GM19397 (cell line): ENCODE measurements around the gene NECTIN2.
A peak's percentile ranks its signal among the peaks of the same experiment; 100 is the strongest.
"Not testable (repeated sequence)": the region's sequence is repeated elsewhere in the genome, so short reads cannot be mapped to it uniquely, and the experiment has no call there.

ENCODE experiments used
- ATAC-seq: cut with Tn5 transposase; IDR thresholded peaks from one replicate; pipeline ENCODE4 v1.9.1; 2021; ENCODE audit warnings: mild to moderate bottlenecking, moderate library complexity; ENCODE audit not compliant: unreplicated experiment

The NECTIN2 gene

DNA sequence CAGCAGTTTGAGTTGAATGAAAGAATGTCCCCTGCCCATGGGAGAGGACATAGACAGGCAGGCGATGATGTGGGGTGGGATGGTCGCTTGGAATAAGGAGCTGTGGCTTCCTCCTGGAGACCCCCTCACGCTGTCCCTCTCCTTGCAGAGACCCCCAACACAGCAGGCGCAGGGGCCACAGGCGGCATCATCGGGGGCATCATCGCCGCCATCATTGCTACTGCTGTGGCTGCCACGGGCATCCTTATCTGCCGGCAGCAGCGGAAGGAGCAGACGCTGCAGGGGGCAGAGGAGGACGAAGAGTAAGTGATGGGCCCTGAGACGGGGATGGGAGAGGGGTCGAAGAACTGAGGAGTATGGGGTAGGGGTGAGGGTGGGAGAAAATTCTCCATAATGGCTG is 36.0 kb downstream of the NECTIN2 start:
- ATAC-seq: no peak

DNA sequence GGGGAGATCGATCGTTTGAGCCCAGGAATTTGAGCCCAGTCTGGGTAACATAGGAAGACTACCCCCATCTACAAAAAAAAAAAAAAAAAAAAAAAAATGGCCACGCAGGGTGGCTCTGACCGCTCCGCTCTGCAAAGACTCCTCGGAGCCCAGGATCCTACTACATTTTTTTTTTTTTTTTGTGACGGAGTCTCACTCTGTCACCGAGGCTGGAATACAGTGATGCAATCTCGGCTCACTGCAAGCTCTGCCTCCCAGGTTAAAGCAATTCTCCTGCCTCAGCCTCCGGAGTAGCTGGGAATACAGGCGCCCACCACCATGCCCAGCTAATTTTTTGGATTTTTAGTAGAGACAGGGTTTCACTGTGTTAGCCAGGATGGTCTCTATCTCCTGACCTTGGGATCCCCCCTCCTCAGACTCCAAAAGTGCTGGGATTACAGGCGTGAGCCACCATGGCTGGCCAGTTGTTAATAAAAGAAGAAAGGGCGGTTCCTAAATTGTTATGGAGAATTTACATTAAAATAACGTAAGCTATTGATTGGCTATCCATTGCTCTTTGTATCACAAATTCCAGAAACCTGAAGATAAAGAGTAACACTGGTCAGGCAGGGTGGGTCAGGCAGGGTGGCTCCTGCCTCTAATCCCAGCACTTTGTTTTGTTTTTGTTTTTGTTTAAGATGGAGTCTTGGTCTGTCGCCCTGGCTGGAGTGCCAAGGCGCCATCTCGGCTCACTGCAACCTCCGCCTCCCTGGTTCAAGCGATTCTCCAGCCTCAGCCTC is 36.7 kb downstream of the NECTIN2 start:
- ATAC-seq: not testable (repeated sequence)

DNA sequence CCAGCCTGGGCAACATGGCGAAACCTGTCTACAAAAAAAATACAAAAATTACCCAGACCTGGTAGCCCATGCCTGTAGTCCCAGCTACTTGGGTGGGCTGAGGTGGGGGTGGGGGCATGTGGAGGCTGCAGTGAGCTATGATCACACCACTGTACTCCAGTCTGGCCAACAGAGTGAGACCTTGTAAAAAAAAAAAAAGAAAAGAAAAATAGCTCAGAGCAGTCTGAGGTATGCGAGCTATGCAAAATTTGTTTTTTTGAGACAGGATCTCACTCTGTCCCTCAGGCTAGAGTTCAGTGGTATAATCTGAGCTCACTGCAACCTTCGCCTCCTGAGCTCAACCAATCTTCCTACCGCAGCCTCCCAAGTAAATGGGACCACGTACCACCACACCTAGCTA is 37.8 kb downstream of the NECTIN2 start:
- ATAC-seq: no peak

DNA sequence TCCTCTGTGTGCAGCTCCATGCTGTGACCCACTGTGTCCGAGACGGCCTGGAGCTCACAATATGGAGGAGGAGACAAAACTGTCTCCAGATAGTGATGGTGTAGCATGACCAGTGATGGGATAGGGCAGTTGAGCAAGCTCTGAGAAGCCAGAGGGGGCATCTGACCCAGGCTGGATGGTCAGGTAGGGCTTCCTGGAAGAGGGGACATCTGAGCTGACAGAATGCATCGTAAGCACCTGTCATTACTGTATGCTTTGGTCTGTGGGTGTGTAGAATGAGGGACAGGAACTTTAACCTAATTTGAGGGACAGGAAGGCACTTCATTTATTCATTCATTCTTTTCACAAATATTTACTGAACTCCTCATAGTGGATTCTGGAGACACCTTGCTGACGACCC is 38.5 kb downstream of the NECTIN2 start:
- ATAC-seq: no peak

DNA sequence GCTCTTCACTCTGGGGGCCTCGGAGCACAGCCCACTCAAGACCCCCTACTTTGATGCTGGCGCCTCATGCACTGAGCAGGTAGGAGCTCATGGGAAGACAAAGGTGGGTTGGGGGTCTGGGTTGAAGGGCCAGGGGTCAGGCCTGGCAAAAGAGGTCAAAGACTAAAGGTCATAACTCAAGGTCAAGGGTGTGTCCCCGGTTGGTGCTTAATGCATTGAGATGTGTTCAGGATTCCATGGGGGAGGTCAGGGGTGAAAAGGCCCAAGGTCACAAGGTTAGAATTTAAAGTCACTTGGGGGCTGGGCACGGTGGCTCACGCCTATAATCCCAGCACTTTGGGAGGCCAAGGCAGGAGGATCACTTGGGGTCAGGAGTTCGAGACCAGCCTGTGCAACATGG is 40.0 kb downstream of the NECTIN2 start:
- no peak for ATAC-seq

DNA sequence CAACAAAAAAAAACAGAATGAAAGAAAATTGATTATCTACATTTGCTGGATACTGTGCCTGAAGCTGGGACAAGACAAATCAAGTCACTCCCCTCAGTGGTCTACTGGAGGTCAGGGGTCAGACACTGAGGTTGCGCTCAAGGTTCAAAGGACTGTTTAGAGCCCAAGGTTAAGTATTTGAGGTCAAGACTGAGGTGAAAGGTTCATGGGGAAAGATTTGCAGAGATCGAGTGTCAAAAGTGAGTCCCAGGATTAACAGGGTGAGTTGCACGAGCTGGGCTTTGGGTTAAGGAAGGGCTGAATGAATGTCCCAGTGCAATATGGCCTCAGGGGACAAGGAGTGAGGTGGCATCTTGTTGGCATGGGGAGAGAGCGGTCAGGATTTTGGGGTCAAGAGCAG is 41.6 kb downstream of the NECTIN2 start:
- ATAC-seq: no peak

DNA sequence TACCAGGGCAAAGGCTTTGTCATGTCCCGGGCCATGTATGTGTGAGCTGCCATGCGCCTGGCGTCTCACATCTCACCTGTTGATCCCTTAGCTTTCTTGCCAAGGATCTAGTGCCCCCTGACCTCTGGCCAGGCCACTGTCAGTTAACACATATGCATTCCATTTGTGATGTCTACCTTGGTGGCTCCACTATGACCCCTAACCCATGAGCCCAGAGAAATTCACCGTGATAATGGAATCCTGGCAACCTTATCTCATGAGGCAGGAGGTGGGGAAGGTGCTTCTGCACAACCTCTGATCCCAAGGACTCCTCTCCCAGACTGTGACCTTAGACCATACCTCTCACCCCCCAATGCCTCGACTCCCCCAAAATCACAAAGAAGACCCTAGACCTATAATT is 42.2 kb downstream of the NECTIN2 start:
- ATAC-seq: not testable (repeated sequence)

DNA sequence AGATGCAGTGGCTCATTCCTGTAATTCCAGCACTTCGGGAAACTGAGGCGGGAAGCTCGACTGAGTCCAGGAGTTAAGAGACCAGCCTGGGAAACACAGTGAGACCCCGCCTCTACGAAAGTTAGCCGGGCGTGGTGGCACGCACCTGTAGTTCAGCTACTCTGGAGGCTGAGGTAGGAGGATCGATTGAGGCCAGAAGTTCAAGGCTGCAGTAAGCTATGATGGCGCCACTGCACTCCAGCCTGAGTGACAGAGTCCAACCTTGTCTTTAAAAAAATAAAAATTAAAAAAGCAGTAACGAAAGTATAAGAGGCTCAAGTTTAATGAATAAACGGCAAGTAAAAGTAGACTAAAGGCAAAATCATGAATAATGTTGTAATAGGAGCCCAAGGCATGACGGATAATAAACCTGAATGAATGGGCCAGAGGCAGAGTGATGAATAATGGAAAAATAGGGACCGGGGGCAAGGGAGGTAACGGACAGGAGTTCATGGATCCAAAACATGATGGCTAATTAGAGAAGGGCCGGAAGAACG is 43.8 kb downstream of the NECTIN2 start:
- no peak for ATAC-seq

DNA sequence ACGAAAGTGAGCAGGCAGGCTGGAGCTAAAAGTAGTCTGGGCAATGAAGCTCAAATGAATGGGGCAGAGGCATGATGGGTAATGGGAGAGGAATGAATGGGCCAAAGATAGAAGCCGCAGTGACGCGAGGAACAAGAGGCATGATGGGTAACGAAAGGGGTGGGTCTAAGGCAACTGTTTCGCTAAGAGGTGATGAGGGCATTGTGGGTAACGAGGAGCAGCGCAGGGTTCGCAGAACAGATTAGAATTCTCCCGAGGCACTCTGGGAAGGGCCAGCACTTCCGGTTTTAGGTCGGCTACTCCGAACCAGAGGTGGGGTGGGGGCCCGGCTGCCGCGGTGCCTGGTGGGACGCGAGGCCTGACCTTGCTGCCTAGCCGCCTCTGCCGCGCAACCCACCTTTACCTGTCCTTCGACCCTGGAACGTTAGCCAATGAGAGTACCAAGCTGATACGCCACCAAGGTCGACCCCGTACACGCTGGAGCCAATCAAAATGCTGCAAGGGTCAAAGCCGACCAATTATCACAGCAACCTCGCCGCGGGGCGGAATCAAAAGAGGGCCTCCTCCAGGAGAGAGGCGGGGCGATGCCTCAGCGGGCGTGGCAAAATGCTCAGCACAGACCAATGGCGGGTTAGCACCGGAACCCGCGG is 44.4 kb downstream of the NECTIN2 start:
- peak; percentile 79 for ATAC-seq

DNA sequence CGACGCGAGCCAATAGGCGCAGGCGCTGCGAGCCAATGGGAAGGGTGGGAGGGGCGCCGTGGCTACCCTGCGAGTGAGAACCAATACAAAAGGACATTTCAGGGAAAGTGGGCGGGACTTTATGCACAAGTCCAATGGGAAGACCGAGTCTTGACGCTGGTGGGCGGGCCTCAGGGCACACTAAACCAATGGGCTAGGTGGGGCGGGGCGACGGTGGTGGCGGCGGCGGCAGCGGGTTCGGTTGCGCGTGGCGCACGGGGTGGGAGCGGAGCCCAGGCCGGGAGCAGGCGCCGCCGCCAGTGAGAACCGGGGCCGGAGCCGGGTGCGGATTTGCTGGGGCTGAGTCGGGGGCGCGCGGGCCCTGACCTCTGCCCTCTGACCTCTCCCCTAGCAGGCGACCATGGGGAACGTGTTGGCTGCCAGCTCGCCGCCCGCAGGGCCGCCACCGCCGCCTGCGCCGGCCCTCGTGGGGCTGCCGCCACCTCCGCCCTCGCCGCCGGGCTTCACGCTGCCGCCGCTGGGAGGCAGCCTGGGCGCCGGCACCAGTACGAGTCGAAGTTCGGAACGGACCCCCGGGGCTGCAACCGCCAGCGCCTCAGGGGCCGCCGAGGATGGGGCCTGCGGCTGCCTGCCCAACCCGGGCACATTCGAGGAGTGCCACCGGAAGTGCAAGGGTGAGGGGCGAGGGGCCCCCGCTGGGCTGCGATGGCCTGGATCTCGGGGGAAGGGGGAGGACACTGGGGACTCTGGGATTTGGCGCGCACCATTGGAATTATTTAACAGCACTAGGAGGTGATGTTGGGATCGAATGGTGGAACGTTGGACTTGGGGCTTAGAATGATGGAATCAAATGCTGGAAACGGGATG is 45.2 kb downstream of the NECTIN2 start, which contains the start of gene TOMM40:
Gene TOMM40, plus strand, starts transcription at position 239 of the 867 bp plus-strand sequence. Its CDS starts 162 bp downstream, at position 401.
- no peak for ATAC-seq

DNA sequence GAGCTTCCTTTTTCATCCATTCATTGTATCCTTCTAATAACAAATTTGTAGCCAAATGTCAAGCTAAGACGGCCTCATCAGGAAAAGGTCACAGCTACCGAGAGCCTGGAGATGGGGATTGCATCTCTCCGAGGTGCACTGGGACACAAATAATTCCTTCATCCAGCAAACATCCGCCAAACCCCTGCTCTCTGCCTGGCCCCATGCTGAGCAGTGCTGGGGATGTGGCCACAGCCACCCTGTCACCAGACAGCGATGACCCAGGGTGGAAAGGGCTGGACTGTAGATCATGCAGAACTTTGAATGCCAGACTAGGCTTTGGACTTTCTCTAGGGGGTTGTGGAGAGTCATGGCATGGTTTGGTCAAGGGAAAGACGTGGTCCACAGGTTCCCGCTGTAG is 46.8 kb downstream of the NECTIN2 start:
- no peak for ATAC-seq

DNA sequence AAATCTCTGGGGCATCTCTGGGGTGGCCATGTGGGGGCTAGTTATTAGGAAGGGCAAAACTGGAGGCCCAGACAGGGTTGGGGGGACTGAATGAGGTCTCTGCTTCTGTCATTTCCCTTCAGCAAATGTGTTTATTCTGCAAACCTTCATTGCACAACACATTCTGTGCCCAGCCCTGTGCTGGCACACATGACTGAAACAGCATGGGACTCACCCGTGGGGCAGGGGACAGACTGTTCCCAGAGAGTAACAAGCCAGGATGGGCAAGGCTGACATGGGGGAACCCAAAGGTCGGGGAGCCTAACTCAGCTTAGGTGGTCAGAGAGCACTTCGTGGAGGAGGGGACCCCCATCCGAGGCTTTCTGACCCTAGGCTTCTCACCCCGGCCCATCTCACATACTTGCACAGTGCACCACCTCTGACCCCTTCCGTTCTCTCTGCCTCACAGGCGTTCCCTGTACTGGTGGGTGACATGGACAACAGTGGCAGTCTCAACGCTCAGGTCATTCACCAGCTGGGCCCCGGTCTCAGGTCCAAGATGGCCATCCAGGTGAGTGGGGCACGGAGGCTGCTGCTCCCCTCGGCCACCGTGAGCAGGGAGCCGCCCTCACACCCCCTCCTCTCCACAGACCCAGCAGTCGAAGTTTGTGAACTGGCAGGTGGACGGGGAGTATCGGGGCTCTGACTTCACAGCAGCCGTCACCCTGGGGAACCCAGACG is 47.4 kb downstream of the NECTIN2 start:
- ATAC-seq: no peak

DNA sequence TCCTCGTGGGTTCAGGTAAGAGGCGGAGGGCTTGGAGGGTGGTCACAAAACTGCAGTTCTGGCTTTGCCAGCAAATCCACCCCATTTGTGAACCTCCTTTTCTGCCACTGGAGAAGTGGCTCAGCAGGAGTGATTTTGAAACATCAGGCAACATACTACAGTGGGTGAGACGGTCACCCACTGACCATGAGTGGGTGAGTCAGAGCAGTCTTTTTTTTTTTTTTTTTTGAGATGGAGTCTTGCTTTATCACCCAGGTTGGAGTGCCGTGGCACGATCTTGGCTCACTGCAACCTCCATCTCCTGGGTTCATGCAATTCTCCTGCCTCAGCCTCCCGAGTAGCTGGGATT is 47.9 kb downstream of the NECTIN2 start:
- no peak for ATAC-seq

DNA sequence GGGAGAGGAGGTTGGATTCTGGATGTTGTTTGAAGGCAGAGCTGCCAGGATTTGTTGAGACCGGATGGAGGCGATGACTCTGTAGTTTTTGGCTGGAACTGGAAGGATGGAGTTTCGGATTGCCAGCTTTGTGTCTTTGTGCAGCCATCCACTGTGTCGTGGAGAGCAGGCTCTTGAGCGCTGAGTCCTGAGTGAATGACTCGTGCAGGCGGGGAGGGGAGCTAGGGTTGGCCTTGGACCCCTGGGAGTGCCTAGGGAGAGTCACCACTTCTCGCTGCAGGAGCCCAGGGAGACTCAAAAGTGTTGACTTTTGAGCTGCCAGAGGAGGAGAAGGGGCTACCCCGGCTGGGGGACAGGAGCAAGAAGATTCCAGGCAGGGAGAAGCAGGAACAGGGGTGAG is 48.8 kb downstream of the NECTIN2 start:
- no peak for ATAC-seq

DNA sequence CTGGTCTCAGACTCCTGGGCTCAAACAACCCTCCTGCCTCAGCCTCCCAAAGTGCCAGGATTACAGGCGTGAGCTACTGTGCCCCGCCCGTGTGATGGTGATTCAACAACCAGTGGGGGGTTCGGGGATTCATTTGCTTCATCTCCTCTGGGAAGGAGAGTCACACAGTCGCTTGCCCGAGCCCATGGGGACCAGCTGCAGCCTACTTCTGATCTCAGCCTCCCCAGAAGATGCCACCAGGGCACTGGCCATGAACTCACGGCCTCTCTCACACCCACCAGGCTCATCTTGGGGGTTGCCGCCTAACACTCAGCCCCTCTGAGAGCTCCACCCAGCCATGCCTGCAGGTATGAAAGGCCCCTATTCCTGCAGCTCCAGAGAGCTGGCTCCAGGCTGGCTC is 51.7 kb downstream of the NECTIN2 start:
- no peak for ATAC-seq

DNA sequence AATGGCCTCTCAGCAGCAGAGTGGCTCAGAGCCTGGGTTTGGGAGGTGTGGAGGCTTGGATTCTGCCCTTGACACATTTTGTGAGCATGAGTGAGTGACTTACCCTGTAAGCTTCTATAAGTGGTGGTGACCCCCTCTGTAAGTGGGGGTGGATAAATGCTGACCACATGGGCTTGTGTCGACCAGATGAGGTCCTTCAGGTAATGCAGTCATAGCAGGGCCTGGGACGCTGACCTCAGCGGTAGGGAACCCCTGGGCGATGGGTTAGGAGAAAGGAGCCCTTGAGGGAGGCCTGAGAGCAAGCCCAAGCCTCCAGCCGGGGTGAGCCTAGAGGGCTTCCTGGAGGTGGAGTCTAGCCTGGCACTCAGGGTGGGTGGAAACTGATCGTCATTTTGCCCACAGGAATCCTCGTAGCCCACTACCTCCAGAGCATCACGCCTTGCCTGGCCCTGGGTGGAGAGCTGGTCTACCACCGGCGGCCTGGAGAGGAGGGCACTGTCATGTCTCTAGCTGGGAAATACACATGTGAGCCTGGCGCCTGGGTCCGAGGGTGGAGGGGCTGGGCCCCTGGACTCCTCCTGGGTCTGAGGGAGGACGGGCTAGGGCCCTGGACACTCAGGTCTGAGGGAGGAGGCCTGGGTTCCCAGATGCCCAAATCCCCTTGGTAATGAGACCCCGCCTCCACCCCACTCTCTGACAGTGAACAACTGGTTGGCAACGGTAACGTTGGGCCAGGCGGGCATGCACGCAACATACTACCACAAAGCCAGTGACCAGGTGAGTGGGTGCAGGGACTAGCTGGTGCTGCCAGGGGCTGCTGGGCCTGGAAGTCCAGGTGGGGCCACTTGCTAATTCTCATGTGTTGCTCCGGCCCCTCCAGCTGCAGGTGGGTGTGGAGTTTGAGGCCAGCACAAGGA is 54.5 kb downstream of the NECTIN2 start:
- no peak for ATAC-seq

DNA sequence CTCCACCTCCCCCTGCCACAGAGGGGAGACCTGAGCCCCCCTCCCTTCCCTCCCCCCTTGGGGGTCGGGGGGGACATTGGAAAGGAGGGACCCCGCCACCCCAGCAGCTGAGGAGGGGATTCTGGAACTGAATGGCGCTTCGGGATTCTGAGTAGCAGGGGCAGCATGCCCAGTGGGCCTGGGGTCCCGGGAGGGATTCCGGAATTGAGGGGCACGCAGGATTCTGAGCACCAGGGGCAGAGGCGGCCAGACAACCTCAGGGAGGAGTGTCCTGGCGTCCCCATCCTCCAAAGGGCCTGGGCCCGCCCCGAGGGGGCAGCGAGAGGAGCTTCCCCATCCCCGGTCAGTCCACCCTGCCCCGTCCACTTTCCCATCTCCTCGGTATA is 57.1 kb downstream of the NECTIN2 start:
- no peak for ATAC-seq

DNA sequence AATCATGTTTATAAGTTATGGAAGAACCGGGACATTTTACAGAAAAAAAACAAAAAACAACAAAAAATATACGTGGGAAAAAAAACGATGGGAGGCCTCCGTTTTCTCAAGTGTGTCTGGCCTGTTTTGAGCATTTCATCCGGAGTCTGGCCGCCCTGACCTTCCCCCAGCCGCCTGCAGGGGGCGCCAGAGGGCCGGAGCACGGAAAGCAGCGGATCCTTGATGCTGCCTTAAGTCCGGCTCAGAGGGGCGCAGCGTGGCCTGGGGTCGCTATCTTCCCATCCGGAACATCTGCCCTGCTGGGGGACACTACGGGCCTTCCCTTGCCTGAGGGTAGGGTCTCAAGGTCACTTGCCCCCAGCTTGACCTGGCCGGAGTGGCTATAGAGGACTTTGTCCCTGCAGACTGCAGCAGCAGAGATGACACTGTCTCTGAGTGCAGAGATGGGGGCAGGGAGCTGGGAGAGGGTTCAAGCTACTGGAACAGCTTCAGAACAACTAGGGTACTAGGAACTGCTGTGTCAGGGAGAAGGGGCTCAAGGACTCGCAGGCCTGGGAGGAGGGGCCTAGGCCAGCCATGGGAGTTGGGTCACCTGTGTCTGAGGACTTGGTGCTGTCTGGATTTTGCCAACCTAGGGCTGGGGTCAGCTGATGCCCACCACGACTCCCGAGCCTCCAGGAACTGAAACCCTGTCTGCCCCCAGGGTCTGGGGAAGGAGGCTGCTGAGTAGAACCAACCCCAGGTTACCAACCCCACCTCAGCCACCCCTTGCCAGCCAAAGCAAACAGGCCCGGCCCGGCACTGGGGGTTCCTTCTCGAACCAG is 57.7 kb downstream of the NECTIN2 start:
- no peak for ATAC-seq
